DOHH2 (cell line): ENCODE results near the gene TST.
A peak's percentile ranks its signal among the peaks of the same experiment; 100 is the strongest.

Experiments
- H3F3A ChIP-seq: fragments of 200-600 bp; sonication (generic), shearing (Covaris generic); 2 replicates; pipeline ENCODE4 v1.6.0; 2016; ENCODE audit warnings: antibody characterized with exemption, mild to moderate bottlenecking; ENCODE audit not compliant: control insufficient read depth, insufficient read depth
- H3K27ac ChIP-seq: fragments of 200-600 bp; sonication (generic); 2 replicates; pipeline ENCODE4 v1.5.1; 2014; ENCODE audit warnings: low read depth, mild to moderate bottlenecking, low read length, moderate library complexity
- H3K27me3 ChIP-seq: fragments of 200-600 bp; sonication (generic); 2 replicates; pipeline ENCODE4 v1.6.1; 2014; ENCODE audit warnings: mild to moderate bottlenecking, low read length, mixed read lengths; ENCODE audit not compliant: control insufficient read depth
- H3K36me3 ChIP-seq: fragments of 200-600 bp; sonication (generic); 2 replicates; pipeline ENCODE4 v1.6.1; 2014; ENCODE audit warnings: mild to moderate bottlenecking, low read length, moderate library complexity, mixed read lengths; ENCODE audit not compliant: control insufficient read depth
- H3K4me1 ChIP-seq: fragments of 200-600 bp; sonication (generic); 2 replicates; pipeline ENCODE4 v1.6.1; 2014; ENCODE audit warnings: mild to moderate bottlenecking, low read length, mixed read lengths; ENCODE audit not compliant: control insufficient read depth
- H3K4me2 ChIP-seq: fragments of 200-600 bp; sonication (generic); 2 replicates; pipeline ENCODE4 v1.6.0; 2014; ENCODE audit warnings: mild to moderate bottlenecking, low read length, moderate library complexity
- H3K4me3 ChIP-seq: fragments of 200-600 bp; sonication (generic); 2 replicates; pipeline ENCODE4 v1.5.1; 2014; ENCODE audit warnings: mild to moderate bottlenecking, low read length, mixed read lengths
- H3K79me2 ChIP-seq: fragments of 200-600 bp; sonication (generic); 2 replicates; pipeline ENCODE4 v1.6.1; 2014; ENCODE audit warnings: mild to moderate bottlenecking, low read length, mixed read lengths; ENCODE audit not compliant: control insufficient read depth
- H3K9me2 ChIP-seq: fragments of 200-600 bp; sonication (generic); replicated peaks from 2 replicates; pipeline ENCODE4 v1.6.1; 2014; ENCODE audit warnings: mild to moderate bottlenecking, low read length, mixed read lengths; ENCODE audit not compliant: control insufficient read depth
- H3K9me3 ChIP-seq: fragments of 200-600 bp; sonication (generic); 2 replicates; pipeline ENCODE4 v1.6.1; 2014; ENCODE audit warnings: antibody characterized with exemption, low read length, mixed read lengths; ENCODE audit not compliant: control insufficient read depth, insufficient read depth
- H4K20me1 ChIP-seq: fragments of 200-600 bp; sonication (generic); 2 replicates; pipeline ENCODE4 v1.6.0; 2014; ENCODE audit warnings: low read depth, mild to moderate bottlenecking, antibody characterized with exemption, low read length, moderate library complexity; ENCODE audit not compliant: control insufficient read depth, insufficient read depth
- CTCF ChIP-seq: fragments of 200-600 bp; sonication (generic); IDR thresholded peaks from one replicate; pipeline ENCODE4 v1.5.1; 2014; ENCODE audit warnings: antibody characterized with exemption, mild to moderate bottlenecking, low read depth, low read length; ENCODE audit not compliant: poor library complexity, severe bottlenecking
- EZH2phosphoT487 ChIP-seq: fragments of 200-600 bp; sonication (generic); IDR thresholded peaks from 2 replicates; pipeline ENCODE4 v1.6.1; 2017; ENCODE audit warnings: borderline replicate concordance, mild to moderate bottlenecking, antibody characterized with exemption, low read length, moderate library complexity, mixed read lengths

TST gene

GRCh38 chr22:37053310-37054055, 34.2 kb upstream of the TST start:
- TF ChIP-seq EZH2phosphoT487, result no peak
- no peak for TF ChIP-seq CTCF
- no peak overlapping the region for H3K4me2 ChIP-seq

GRCh38 chr22:37052386-37053309, 33.4 kb upstream of the TST start:
- H3K9me2 ChIP-seq, result no peaks in the 10 kb centered on the region
- H3K4me1 ChIP-seq, result peaks cover 10% of the 10 kb centered on the region
- H4K20me1 ChIP-seq, result no peaks in the 10 kb centered on the region
- H3K27me3 ChIP-seq, result peaks cover 4% of the 10 kb centered on the region; the same call in 1 of the 2 replicates
- no peaks in the 10 kb centered on the region for H3K36me3 ChIP-seq
- no peaks in the 10 kb centered on the region for H3K79me2 ChIP-seq
- H3K27ac ChIP-seq, result no peak overlapping the region
- H3K4me2 ChIP-seq, result peak overlapping the region; percentile 87
- H3F3A ChIP-seq, result no peaks in the 10 kb centered on the region
- no peaks in the 10 kb centered on the region for H3K9me3 ChIP-seq
- no peak for TF ChIP-seq EZH2phosphoT487
- TF ChIP-seq CTCF, result no peak
- peak overlapping the region; percentile 80 for H3K4me3 ChIP-seq

More at GRCh38 chr22:37053310-37054055, 34.2 kb upstream of the TST start:
- H3K36me3 ChIP-seq, result no peaks in the 10 kb centered on the region
- no peaks in the 10 kb centered on the region for H3K9me3 ChIP-seq
- H3F3A ChIP-seq, result no peaks in the 10 kb centered on the region
- no peaks in the 10 kb centered on the region for H3K9me2 ChIP-seq
- H3K79me2 ChIP-seq, result no peaks in the 10 kb centered on the region
- H4K20me1 ChIP-seq, result no peaks in the 10 kb centered on the region
- H3K4me3 ChIP-seq, result no peak overlapping the region
- no peak overlapping the region for H3K27ac ChIP-seq
- H3K27me3 ChIP-seq, result peaks cover 4% of the 10 kb centered on the region; the same call in 1 of the 2 replicates
- peaks cover 10% of the 10 kb centered on the region for H3K4me1 ChIP-seq

GRCh38 chr22:37051391-37052385, 32.4 kb upstream of the TST start, which contains the start of gene KCTD17:
TSS of gene KCTD17 (plus strand) at chr22:37051742. CDS start at chr22:37051761, 19 bp downstream.
- Histone ChIP-seq H3K9me3 (no peaks in the 10 kb centered on the region), H3K9me2 (no peaks in the 10 kb centered on the region), H3K27ac (no peak within 1 kb of the TSS), H3K27me3 (peaks cover 4% of the 10 kb centered on the region; the same call in 1 of the 2 replicates), H3F3A (no peaks in the 10 kb centered on the region), H4K20me1 (no peaks in the 10 kb centered on the region), H3K4me2 (peak within 1 kb of the TSS; percentile 87), H3K36me3 (no peaks in the 10 kb centered on the region), H3K79me2 (no peaks in the 10 kb centered on the region), H3K4me3 (peak within 1 kb of the TSS; percentile 80), H3K4me1 (peaks cover 10% of the 10 kb centered on the region)
- TF ChIP-seq CTCF (peak; percentile 22), EZH2phosphoT487 (no peak)
